IPS-18c (cell line): Measurements from ENCODE around the gene ABCC8.

Source experiments
- H3K4me3 ChIP-seq: 2 replicates; pipeline ENCODE4 v1.7.0; 2013; ENCODE audit warnings: low read depth, mild to moderate bottlenecking, low read length, moderate library complexity; ENCODE audit not compliant: insufficient read depth
- H3K9me3 ChIP-seq: one replicate; pipeline ENCODE4 v1.6.1; 2013; ENCODE audit warnings: mild to moderate bottlenecking, low read length, moderate library complexity; ENCODE audit not compliant: control insufficient read depth, insufficient read depth

The ABCC8 gene

DNA sequence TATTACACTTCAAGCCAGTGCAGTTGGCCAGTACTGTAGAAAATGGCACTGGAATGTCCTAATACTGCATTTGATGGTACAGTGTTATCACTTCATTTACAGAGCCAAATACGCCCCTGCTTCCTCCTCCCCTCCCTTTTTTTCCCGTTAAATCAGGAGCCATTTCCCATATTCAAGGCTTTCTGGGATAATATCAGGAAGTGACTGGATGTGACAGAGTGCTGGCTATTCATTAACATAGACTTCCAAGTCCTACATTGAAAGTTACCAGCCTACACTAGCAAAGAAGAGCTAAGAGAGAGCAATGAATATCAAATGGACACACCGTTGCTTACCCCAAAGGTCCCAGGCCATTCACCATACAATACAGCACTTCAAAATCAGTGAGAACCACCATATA is 32.1 kb upstream of the ABCC8 start:
- no peaks in the 10 kb centered on the region for H3K9me3 ChIP-seq
- no peak overlapping the region for H3K4me3 ChIP-seq

DNA sequence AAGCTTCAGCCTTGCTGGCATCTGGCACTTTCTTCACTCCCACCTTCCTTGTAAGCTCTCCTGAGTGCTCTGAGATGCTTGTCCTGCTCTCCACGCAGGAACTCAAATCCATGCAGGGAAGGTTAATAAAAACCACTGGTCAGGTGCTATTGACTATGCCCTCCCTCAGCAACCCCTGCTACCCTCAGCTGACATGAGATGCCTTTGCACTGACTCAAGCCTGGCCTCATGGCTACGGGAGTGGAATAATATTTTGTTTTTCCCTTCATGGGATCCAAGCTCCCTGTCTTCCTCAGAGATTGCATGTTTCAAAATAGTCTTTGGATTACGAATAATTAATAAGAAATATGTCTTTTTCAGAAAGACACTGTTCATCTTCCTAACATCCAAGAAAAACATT is 31.7 kb upstream of the ABCC8 start:
- Histone ChIP-seq H3K4me3 (no peak overlapping the region), H3K9me3 (no peaks in the 10 kb centered on the region)

DNA sequence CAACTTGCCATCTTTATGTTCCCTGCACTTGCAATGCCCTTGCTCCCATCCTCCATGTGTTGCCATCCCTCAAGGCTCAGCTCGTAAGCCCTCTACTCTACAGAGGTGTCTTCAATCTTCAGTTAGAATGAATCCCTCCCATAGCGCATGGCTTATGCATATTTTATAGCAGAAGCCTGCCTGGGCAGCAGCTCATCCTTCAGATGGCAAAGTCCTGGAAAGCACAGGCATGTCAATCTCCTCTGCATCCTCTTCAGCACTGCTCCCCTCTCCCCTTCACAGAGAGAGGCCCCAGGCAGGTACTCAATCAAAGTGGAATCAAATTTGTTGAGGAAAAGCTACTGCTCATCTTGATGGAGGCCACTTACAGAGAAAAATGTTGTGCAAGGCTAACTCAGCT is 31.1 kb upstream of the ABCC8 start:
- Histone ChIP-seq H3K4me3 (no peak overlapping the region), H3K9me3 (no peaks in the 10 kb centered on the region)

DNA sequence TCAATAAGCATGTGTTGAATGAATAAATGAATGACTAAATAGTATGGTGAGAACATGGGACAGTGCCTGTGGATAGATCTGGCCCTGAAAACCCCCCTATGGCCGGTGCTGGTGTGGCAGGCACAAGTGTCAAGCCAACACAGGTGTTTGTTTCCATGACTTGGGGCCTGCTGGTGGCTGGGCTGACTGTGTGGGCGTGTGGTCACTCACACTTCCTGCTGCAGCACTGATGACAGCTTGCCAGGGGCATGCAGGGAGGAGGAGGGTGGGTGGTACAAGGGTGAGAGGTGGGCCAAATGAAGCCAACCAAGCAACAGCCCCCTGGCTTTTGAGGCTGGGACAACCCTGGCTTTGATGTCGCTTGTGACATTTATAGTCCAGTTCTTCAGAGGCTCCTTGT is 30.3 kb upstream of the ABCC8 start:
- H3K9me3 ChIP-seq: no peaks in the 10 kb centered on the region
- H3K4me3 ChIP-seq: no peak overlapping the region

DNA sequence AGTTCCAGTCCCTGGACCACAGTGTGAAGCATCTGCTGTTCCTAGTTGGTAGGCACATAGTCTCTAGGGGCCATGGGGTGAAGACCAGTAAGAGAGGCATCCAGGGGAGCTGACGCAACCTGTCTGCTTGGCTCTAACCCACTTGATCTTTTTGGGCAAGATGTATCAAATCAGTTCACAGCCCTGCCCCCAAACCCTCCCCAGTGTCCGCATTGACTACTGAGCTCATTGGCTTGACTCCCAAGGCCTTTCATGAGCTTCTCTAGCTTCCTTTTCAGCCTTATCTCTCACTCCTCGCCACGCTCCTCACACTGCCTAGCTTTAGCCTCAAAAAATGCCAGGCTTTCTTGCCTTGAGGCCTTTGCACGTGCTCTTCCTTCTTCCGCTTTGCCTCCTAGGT is 29.7 kb upstream of the ABCC8 start:
- Histone ChIP-seq H3K9me3 (no peaks in the 10 kb centered on the region), H3K4me3 (no peak overlapping the region)

GRCh38 chr11:17505146-17505545 is 28.5 kb upstream of the ABCC8 start:
- H3K4me3 ChIP-seq: no peak overlapping the region
- no peaks in the 10 kb centered on the region for H3K9me3 ChIP-seq

DNA sequence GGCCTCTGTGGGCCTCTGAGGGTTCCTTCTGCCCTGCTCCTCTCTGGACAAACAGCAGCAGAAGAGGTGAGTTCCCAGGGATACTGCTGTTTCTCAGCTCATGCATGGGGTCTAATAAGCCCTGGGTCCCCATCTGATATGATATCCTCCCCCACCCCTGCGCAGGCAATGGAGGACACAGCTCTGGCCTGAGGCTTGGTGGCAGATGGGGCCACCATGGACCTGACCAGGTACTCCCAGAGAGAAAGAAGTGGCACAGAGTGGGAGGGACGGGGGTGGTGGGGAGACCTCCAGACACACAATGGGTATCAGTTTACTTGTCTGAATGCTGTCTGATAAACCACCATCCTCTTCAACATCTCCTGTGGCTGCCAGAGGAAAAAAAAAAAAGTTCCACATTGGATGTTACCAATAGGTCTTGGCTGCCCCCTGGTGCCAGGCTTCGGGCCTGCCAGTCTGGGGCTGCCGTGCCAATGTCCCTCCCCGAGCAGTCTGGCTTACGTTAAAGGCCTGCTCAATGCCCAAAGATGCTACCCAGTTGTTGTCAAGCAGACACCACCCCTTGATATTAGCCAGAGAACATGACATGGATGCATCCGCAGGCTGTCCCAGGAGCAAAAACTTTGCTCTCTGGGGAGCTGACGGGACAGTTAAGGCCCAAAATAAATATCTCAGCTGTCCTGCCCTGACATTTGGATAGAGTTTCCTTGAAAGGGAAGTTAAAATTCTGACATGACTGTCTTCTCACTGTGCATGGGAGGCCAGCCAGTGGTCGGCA is 27.9 kb upstream of the ABCC8 start:
- no peaks in the 10 kb centered on the region for H3K9me3 ChIP-seq
- no peak overlapping the region for H3K4me3 ChIP-seq

GRCh38 chr11:17502630-17503029 is 26.0 kb upstream of the ABCC8 start:
- Histone ChIP-seq H3K9me3 (no peaks in the 10 kb centered on the region), H3K4me3 (no peak overlapping the region)

DNA sequence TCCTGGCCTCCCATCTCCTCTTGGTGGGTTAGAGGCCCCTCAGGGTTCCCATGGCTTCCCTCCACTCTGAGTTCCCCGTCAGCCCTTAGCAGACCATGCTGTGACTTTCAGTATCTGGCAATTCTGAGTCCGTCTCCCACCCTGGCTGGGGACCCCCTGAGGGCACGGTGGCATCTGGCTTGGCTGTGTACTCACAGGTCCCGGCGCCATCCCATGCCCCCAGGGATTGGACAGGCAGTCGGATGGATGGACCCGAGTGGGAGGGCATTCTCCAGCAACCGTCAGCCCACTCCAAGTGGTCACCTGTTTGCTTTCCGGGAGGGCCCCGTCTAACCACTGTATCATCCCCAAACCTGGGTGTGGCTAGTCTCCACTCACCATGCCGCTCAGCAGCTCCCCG is 24.0 kb upstream of the ABCC8 start:
- H3K9me3 ChIP-seq: no peaks in the 10 kb centered on the region

GRCh38 chr11:17498475-17498874 is 21.8 kb upstream of the ABCC8 start:
- no peak overlapping the region for H3K4me3 ChIP-seq
- H3K9me3 ChIP-seq: no peaks in the 10 kb centered on the region

More for the DNA sequence above, 24.0 kb upstream of the ABCC8 start:
- no peak overlapping the region for H3K4me3 ChIP-seq

DNA sequence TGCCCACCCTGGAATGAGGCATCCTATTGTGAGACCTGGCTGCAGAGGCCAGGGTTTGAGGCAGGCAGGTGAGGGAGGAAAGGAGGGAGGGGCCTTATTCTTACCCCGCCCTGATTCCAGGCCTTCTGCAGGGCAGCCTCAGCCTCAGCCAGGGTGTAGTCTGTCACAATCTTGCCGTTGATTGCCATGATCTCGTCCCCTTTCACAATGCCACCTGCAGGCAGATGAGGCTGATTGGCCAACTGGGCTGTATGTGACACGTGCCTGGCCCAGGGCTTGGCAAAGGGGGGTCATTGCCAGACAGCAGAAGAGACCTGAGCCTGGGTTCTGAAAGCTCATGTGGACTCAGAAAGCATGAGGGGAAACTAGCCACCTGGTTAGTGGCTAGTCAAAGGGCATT is 21.4 kb upstream of the ABCC8 start:
- H3K4me3 ChIP-seq: no peak overlapping the region
- no peaks in the 10 kb centered on the region for H3K9me3 ChIP-seq

- no peaks in the 10 kb centered on the region for H3K9me3 ChIP-seq
Observed at GRCh38 chr11:17496406-17496805, 19.8 kb upstream of the ABCC8 start.

DNA sequence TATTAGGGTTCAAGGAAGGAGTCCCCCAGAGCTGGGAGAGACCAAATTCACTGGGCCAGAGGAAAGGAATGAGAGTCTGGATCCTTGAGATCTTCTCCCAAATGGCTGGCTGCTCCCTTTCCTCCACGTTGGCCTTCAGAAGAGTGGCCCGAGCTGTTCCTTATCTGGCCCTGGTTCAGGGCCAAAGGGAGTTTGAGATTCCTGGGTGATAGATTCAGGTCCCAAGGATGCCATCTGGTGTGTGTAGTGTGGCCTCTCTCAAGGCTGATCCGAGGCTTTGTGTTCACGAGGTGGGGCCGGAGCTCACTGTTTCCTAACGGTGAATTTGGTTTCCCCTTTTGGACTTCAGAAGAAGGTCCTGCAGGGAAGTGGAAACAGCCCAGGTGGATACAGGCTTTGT is 17.4 kb upstream of the ABCC8 start:
- no peak overlapping the region for H3K4me3 ChIP-seq
- H3K9me3 ChIP-seq: peaks cover 2% of the 10 kb centered on the region

More at GRCh38 chr11:17496406-17496805, 19.8 kb upstream of the ABCC8 start:
- H3K4me3 ChIP-seq: no peak overlapping the region

DNA sequence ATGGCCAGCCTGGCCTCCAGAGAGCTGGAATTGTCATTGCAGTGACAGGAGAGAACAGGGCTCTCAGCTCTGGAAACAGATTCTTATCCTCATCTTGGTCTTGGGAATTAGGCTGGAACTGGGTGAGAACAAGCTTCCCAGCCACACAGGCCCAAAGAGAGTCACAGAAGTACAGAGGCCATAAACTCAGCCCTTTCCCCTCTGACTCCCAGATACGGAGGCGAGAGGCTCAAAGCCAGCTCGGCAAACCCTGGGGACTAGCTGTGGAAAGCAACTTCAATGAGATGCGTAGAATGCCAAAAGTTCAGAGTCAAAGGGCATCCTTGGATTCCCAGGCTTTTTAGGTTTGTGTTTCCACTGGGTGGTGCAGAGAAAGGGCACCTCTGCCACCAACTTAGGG is 14.3 kb upstream of the ABCC8 start:
- no peak overlapping the region for H3K4me3 ChIP-seq
- H3K9me3 ChIP-seq: peaks cover 2% of the 10 kb centered on the region

DNA sequence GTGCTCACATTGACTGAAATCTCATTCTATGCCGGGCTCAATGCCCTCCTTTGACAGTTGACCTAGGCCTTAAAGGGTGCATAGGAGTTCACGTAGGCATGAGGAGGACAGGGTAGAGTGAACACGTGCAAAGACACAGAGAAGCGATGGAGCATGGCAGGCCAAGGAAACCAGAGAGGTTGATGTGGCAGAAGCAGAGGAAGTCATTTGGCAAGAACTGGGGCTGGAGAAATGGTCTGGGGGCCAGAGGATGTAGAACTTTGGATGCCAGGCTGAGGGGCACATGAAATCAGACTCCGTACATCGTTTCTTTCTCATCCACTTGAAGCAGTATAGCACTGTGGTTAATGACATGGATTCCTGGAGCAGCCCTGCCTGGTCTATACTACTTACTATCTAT is 13.6 kb upstream of the ABCC8 start:
- Histone ChIP-seq H3K4me3 (no peak overlapping the region), H3K9me3 (peaks cover 2% of the 10 kb centered on the region)

DNA sequence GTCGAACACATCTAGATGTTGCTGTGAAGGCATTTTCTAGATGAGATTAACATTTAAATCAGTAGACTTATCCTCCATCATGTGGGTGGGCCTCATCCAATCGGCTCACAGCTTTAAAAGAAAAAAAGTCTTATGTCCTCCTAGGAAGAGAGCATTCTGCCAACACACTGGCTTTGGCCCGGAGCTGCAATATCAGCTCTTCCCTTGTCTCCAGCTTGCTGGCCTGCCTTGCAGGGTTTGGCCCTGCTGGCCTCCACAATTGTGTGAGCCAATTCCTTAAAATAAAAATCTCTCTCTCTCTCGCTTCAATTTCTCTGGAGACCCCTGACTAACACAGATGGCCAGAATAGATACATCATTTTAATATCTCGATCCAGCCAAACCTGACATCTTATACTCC is 13.1 kb upstream of the ABCC8 start:
- peaks cover 2% of the 10 kb centered on the region for H3K9me3 ChIP-seq
- no peak overlapping the region for H3K4me3 ChIP-seq

DNA sequence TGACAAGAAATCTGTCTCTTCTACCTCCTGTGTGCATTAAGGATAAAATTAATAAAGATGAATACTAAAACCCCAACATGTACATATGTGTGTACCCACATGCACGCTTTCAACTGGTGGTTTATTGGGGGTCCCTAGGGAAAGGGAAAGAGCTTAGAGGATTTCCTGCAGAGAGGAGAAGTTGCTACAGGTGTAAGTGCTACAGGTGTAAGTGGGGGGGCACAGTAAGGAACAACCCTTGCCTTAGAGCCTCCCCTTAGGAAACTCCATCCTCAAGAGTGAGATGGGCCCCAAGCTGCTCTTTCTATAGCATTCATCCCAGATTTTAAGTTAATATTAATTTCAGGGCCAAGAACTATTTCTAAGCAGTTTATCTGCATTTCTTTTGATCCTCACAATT is 11.9 kb upstream of the ABCC8 start:
- peaks cover 2% of the 10 kb centered on the region for H3K9me3 ChIP-seq
- no peak overlapping the region for H3K4me3 ChIP-seq

DNA sequence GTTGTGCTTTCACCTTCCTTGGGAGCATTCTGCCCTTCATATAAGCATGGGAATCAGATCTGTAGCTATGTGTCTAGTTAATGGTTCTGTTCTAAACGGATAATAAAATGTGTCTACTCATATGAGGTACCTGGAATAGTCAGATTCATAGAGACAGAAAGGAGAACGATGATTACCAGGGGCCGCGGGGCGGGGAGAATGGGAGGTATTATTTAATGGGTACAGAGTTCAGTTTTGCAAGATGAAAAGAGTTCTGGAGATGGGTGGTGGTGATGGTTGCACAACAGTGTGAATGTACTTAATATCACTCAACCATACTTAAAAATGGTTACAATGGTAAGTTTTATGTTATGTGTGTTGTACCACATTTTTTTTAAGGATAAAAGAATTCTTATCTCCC is 10.0 kb upstream of the ABCC8 start:
- Histone ChIP-seq H3K9me3 (peaks cover 2% of the 10 kb centered on the region), H3K4me3 (no peak overlapping the region)

DNA sequence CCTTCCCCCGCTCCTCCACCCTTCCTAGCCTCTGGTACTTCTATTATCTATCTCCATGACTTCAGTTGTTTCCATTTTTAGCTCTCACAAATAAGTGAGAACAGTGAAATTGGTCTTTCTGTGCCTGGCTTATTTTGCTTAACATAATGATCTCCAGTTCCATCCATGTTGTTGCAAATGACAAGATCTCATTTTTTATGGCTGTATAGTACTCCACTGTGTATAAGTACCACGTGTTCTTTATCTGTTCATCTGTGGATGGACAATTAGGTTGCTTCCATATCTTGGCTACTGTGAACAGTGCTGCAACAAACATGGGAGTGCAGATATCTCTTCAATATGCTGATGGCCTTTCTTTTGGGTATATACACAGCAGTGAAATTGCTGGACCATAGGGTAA is 6.9 kb upstream of the ABCC8 start:
- Histone ChIP-seq H3K9me3 (no peaks in the 10 kb centered on the region), H3K4me3 (no peak overlapping the region)
